Gastrocnemius medialis (tissue), 4 donors: ENCODE measurements around the gene ZDHHC17. TPM values are rescaled to one million over a fixed set of nuclear protein-coding genes. Genes with fewer than 3 reads are reported as not detected.

ENCODE experiments used
- ATAC-seq, 2 donors: fragments of 150-250 bp; one replicate each; pipeline ENCODE4 v1.9.1; 2016
- DNase-seq, 2 donors: peaks; one replicate each; pipeline ENCODE4 v3.0.0-alpha.2; 2019
- H3K27ac ChIP-seq, 4 donors: fragments of 200-600 bp; sonication (generic); 1 replicate in 1 of 4; 2 replicates in 3 of 4; pipeline ENCODE4 v1.5.1; 2016 to 2018; ENCODE audit warnings: mild to moderate bottlenecking in 2 of 4, moderate library complexity in 1 of 4
- H3K27me3 ChIP-seq, 3 donors: fragments of 200-600 bp; sonication (generic) in 2 of 3; 1 replicate in 1 of 3; 2 replicates in 2 of 3; pipeline versions ENCODE4 v1.5.1 to v1.6.0; 2016 to 2019; ENCODE audit warnings: mild to moderate bottlenecking in 1 of 3, moderate library complexity in 1 of 3
- H3K36me3 ChIP-seq, 2 donors: fragments of 200-600 bp; sonication (generic) in 1 of 2; one replicate each; pipeline ENCODE4 v1.5.1; 2017 to 2018
- H3K4me1 ChIP-seq, 2 donors: fragments of 200-600 bp; sonication (generic) in 1 of 2; one replicate each; pipeline ENCODE4 v1.5.1; 2016 to 2017; ENCODE audit warnings: mild to moderate bottlenecking in 2 of 2
- H3K4me3 ChIP-seq, 4 donors: fragments of 200-600 bp; sonication (generic) in 3 of 4; 1 replicate in 1 of 4; 2 replicates in 3 of 4; pipeline ENCODE4 v1.5.1; 2016 to 2019; ENCODE audit warnings: mild to moderate bottlenecking in 2 of 4
- H3K9me3 ChIP-seq, 3 donors: fragments of 200-600 bp; sonication (generic) in 2 of 3; 1 replicate in 1 of 3; 2 replicates in 2 of 3; pipeline ENCODE4 v1.5.1; 2016 to 2019
- CTCF ChIP-seq, 5 experiments: fragments of 450-650 bp in 3 of 5; fragments of 200-600 bp in 2 of 5; sonication (generic) in 2 of 5; IDR thresholded peaks in 4 of 5; conservative IDR thresholded peaks in 1 of 5; 1 replicate in 4 of 5; 2 replicates in 1 of 5; pipeline ENCODE4 v1.5.1; 2016 to 2019; ENCODE audit warnings: antibody characterized with exemption in 5 of 5, mild to moderate bottlenecking in 3 of 5, moderate library complexity in 3 of 5
- POLR2A ChIP-seq, 2 donors: fragments of 450-650 bp; IDR thresholded peaks; one replicate each; pipeline ENCODE4 v1.6.1; 2017; ENCODE audit warnings: antibody characterized with exemption in 2 of 2, mild to moderate bottlenecking in 2 of 2, moderate library complexity in 2 of 2
- in situ Hi-C, 4 donors: fragments of 200-750 bp; cut with MboI; loops; one replicate each; pipeline versions ENCODE4 v1.15.0 to v1.8.0; 2017; ENCODE audit warnings: low sequenced_read_pairs in 4 of 4
- intact Hi-C: fragments of 100-400 bp; cut with DNase I; formaldehyde crosslinking; loops from one replicate; pipeline ENCODE4 v1.15.1; 2023; ENCODE audit warnings: low total_unique reads
- total RNA-seq, 4 donors: library from RNA; depleted of rRNA; stranded (reverse); fragments of >200 nt; gene quantifications; one replicate each; pipeline versions ENCODE4 v1.1.0 to v1.2.3, GENCODE V29; 2016

Gene ZDHHC17
- total RNA-seq, 4 donors from 2014 or later: 15.5 to 35.6 (median 19.3) TPM

- Histone ChIP-seq H3K4me1 (peaks cover 38 to 58% of the 10 kb centered on the region in 2 donors), H3K4me3 (no peak overlapping the region)
Observed at GRCh38 chr12:76784600-76785051, 20.7 kb downstream of the ZDHHC17 start.

GRCh38 chr12:76785407-76785806 lies 21.5 kb downstream of the ZDHHC17 start:
- intact Hi-C loops (no loop called here), in situ Hi-C loops (loop anchor here in 1 of 4 donors (25.0 kb wide), 2 partner anchors 227 to 698 kb away; partner anchors contain the start of gene NAP1L1)
- H3K27me3 ChIP-seq: no peaks in the 10 kb centered on the region
- DNase-seq (no peak), ATAC-seq (no peak)
- H3K27ac ChIP-seq: peak overlapping the region in 1 of 4 donors; percentile 65
- H3K9me3 ChIP-seq: no peaks in the 10 kb centered on the region
- H3K4me3 ChIP-seq: no peak overlapping the region
- H3K36me3 ChIP-seq: no peaks in the 10 kb centered on the region
- H3K4me1 ChIP-seq: peaks cover 42 to 60% of the 10 kb centered on the region in 2 donors
- no peak for TF ChIP-seq POLR2A (IDR thresholded peaks at IDR 0.05)
- TF ChIP-seq CTCF (IDR thresholded peaks at IDR 0.05 in 4 of 5, conservative IDR thresholded peaks at IDR 0.05 in 1 of 5): no peak

More at GRCh38 chr12:76784600-76785051, 20.7 kb downstream of the ZDHHC17 start:
- ATAC-seq (no peak), DNase-seq (no peak)
- Histone ChIP-seq H3K27ac (peak overlapping the region in 3 of 4 donors; percentile 7 to 65 (median 22)), H3K9me3 (no peaks in the 10 kb centered on the region), H3K36me3 (no peaks in the 10 kb centered on the region), H3K27me3 (no peaks in the 10 kb centered on the region)
- in situ Hi-C loops (loop anchor here in 1 of 4 donors (25.0 kb wide), 2 partner anchors 228 to 697 kb away; partner anchors contain the start of gene NAP1L1), intact Hi-C loops (no loop called here)
- TF ChIP-seq CTCF (IDR thresholded peaks at IDR 0.05 in 4 of 5, conservative IDR thresholded peaks at IDR 0.05 in 1 of 5): no peak

- Histone ChIP-seq H3K9me3 (no peaks in the 10 kb centered on the region), H3K27me3 (no peaks in the 10 kb centered on the region), H3K36me3 (no peaks in the 10 kb centered on the region), H3K4me1 (peaks cover 44 to 51% of the 10 kb centered on the region in 2 donors), H3K4me3 (no peak overlapping the region), H3K27ac (no peak overlapping the region)
- no peak for DNase-seq
- in situ Hi-C loops (loop anchor here in 1 of 4 donors (25.0 kb wide), 2 partner anchors 225 to 700 kb away; partner anchors contain the start of gene NAP1L1), intact Hi-C loops (no loop called here)
- TF ChIP-seq POLR2A (IDR thresholded peaks at IDR 0.05) (no peak), CTCF (IDR thresholded peaks at IDR 0.05 in 4 of 5, conservative IDR thresholded peaks at IDR 0.05 in 1 of 5) (no peak)
- ATAC-seq: no peak
Observed at GRCh38 chr12:76786986-76787385, 23.1 kb downstream of the ZDHHC17 start.

GRCh38 chr12:76787689-76788088 lies 23.8 kb downstream of the ZDHHC17 start:
- intact Hi-C loops (no loop called here), in situ Hi-C loops (loop anchor here in 1 of 4 donors (25.0 kb wide), 2 partner anchors 225 to 700 kb away; partner anchors contain the start of gene NAP1L1)
- ATAC-seq (no peak), DNase-seq (no peak)
- Histone ChIP-seq H3K4me1 (peaks cover 44% of the 10 kb centered on the region in 2 donors), H3K4me3 (no peak overlapping the region), H3K9me3 (no peaks in the 10 kb centered on the region), H3K27ac (no peak overlapping the region), H3K36me3 (no peaks in the 10 kb centered on the region), H3K27me3 (no peaks in the 10 kb centered on the region)
- no peak for TF ChIP-seq POLR2A (IDR thresholded peaks at IDR 0.05)
- no peak for TF ChIP-seq CTCF (IDR thresholded peaks at IDR 0.05 in 4 of 5, conservative IDR thresholded peaks at IDR 0.05 in 1 of 5)
